Psoas muscle (tissue), 8 donors: ENCODE results near the gene SHANK1. TPM values are rescaled to one million over a fixed set of nuclear protein-coding genes. Genes with fewer than 3 reads are reported as not detected.

ENCODE experiments used
- ATAC-seq, 4 donors: fragments of 200-7000 bp; cut with Tn5 transposase; one replicate each; pipeline ENCODE4 v1.9.1; 2020; ENCODE audit warnings: moderate library complexity in 3 of 4, mild to moderate bottlenecking in 2 of 4
- DNase-seq, 2 donors: peaks; one replicate each; pipeline ENCODE4 v3.0.0-alpha.2; 2020
- H3K27ac ChIP-seq: fragments of 200-600 bp; one replicate; pipeline ENCODE4 v1.8.0; 2022
- H3K27me3 ChIP-seq, 3 donors: fragments of 200-600 bp in 1 of 3; one replicate each; pipeline versions ENCODE4 v1.6.1 to v1.8.0; 2013 to 2022; ENCODE audit warnings: low read length in 2 of 3, mild to moderate bottlenecking in 2 of 3, moderate library complexity in 1 of 3; ENCODE audit not compliant: insufficient read depth in 3 of 3
- H3K36me3 ChIP-seq, 2 donors: fragments of 200-600 bp in 1 of 2; one replicate each; pipeline versions ENCODE4 v1.6.1 to v1.8.0; 2013 to 2022; ENCODE audit warnings: low read depth in 1 of 2, mild to moderate bottlenecking in 1 of 2, moderate library complexity in 1 of 2; ENCODE audit not compliant: insufficient read depth in 1 of 2
- H3K4me1 ChIP-seq: fragments of 200-600 bp; one replicate; pipeline ENCODE4 v1.8.0; 2022
- H3K4me3 ChIP-seq: fragments of 200-600 bp; one replicate; pipeline ENCODE4 v1.8.0; 2022; ENCODE audit warnings: mild to moderate bottlenecking
- H3K9me3 ChIP-seq: fragments of 200-600 bp; one replicate; pipeline ENCODE4 v1.8.0; 2022
- WGBS, 3 donors: extraction: QIAGEN DNeasy Blood & Tissue Kit; methylation state at CpG; one replicate each; pipeline versions ENCODE4 v1.1.6 to v1.1.7; 2013; 5-methylcytosine and 5-hydroxymethylcytosine counted together
- intact Hi-C, 2 donors: fragments of 100-400 bp; cut with DNase I; formaldehyde crosslinking; loops; one replicate each; pipeline versions ENCODE4 v1.11.0 to v1.14.2; 2022
- polyA plus RNA-seq, 3 donors: library from polyadenylated mRNA; stranded (reverse); fragments of 200-250 nt; gene quantifications; one replicate each; pipeline ENCODE4 v1.2.3, GENCODE V29; 2013
- total RNA-seq, 4 donors: library from RNA; stranded (reverse); fragmentation: NEBNext Ultra II Directional in 2 of 4; extraction: Animal tissue kit (Norgen Biotek cat#: 25700) in 2 of 4; gene quantifications; one replicate each; pipeline versions ENCODE4 v1.2.1 to v1.2.4, GENCODE V29; 2021 to 2023
- TF ChIP-seq, protein P1 (sequence below): fragments of 200-600 bp; IDR thresholded peaks from one replicate; pipeline ENCODE4 v1.8.0; 2022; ENCODE audit warnings: antibody characterized with exemption
- donor health status: healthy with polysubstance abuse.
- donor health status: DM: no; HTN: no; CAD: no; lungs with moderate emphysema.
- donor health status: Bipolar disorder and iron deficiency.
- donor health status: healthy.
- donor health status: DM: yes; HTN: yes; CAD: no.
- donor health status: DM: no; HTN: no; CAD: no.
- donor health status: DM: no; HTN: no; CAD: no.
- donor health status: DM: yes; HTN: yes; CAD: no.

SHANK1 gene
- total and polyA plus RNA-seq, 7 donors, result 0.14 to 1.3 (median 0.39) TPM; not detected in 2

DNA sequence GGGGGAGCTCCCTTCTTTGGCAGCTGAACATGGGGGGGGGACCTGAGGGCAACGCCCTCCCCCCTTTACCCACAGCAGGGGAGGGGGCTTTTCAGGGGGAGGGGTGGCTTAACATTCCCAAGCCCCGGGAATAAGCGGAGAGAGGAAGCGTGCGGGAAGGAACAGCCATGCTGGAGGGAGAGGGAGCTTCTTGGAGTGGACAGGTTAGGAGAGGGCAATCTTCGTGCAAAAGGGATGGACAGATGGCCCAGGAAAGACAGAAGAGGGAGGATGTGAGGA, 59.6 kb downstream of the SHANK1 start:
- H3K4me3 ChIP-seq, result no peak overlapping the region
- TF ChIP-seq, protein P1, sequence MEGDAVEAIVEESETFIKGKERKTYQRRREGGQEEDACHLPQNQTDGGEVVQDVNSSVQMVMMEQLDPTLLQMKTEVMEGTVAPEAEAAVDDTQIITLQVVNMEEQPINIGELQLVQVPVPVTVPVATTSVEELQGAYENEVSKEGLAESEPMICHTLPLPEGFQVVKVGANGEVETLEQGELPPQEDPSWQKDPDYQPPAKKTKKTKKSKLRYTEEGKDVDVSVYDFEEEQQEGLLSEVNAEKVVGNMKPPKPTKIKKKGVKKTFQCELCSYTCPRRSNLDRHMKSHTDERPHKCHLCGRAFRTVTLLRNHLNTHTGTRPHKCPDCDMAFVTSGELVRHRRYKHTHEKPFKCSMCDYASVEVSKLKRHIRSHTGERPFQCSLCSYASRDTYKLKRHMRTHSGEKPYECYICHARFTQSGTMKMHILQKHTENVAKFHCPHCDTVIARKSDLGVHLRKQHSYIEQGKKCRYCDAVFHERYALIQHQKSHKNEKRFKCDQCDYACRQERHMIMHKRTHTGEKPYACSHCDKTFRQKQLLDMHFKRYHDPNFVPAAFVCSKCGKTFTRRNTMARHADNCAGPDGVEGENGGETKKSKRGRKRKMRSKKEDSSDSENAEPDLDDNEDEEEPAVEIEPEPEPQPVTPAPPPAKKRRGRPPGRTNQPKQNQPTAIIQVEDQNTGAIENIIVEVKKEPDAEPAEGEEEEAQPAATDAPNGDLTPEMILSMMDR, result no peak
- H3K27me3 ChIP-seq, result peaks cover 0 to 61% (median 21%) of the 10 kb centered on the region in 3 donors
- WGBS, 3 donors, result 7 to 17% (median 16%) methylated on average over 5 to 6 of the region's 6 CpGs
- no peak overlapping the region for H3K27ac ChIP-seq
- ATAC-seq (no peak), DNase-seq (no peak)
- no peaks in the 10 kb centered on the region for H3K36me3 ChIP-seq
- no peaks in the 10 kb centered on the region for H3K4me1 ChIP-seq
- intact Hi-C loops, result no loop called here
- no peaks in the 10 kb centered on the region for H3K9me3 ChIP-seq

DNA sequence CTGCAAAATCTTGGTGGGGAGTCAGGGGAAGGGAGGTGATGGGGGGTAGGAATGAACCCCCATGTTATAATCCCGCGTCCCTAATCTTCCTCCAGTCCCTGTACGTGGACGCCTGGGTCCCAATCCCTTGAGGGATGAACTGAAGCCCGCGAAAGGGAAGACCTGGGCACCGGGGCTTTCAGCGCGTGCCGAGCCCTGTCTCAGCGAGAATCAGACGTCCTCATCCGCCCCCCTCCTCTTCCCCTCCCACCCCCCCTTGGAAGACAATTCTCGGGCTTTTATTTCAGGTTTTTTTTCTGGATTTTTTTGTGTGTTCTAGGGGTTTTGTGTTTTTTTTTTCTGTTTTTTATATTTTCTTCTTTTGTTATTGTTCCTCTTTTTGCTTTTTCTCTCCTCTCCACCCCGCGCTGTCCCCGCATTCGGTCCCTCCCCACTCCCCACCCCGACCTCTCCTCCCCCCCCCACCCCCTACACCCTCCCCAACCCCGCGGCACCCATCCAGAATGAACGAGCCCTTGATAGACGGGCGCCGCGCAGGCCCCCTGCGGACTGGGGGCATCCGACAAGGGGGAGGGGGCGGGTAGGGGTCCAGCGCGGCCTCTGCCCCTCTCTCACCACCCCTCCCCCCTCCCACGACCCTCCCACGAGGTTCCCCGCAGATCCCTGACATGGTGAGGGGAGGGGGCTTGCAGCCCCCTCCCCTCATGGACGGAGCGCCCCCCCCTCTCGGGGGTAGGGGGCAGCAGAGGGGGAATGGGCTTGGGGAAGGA, 60.1 kb downstream of the SHANK1 start:
- Histone ChIP-seq H3K27me3 (peaks cover 0 to 61% (median 21%) of the 10 kb centered on the region in 3 donors), H3K4me1 (no peaks in the 10 kb centered on the region), H3K9me3 (no peaks in the 10 kb centered on the region), H3K36me3 (no peaks in the 10 kb centered on the region), H3K4me3 (no peak overlapping the region), H3K27ac (no peak overlapping the region)
- TF ChIP-seq, protein P1, result no peak
- 0 to 2% (median 1%) methylated on average over 19 to 37 of the region's 37 CpGs for WGBS, 3 donors
- intact Hi-C loops, result no loop called here
- no peak for DNase-seq
- no peak for ATAC-seq

DNA sequence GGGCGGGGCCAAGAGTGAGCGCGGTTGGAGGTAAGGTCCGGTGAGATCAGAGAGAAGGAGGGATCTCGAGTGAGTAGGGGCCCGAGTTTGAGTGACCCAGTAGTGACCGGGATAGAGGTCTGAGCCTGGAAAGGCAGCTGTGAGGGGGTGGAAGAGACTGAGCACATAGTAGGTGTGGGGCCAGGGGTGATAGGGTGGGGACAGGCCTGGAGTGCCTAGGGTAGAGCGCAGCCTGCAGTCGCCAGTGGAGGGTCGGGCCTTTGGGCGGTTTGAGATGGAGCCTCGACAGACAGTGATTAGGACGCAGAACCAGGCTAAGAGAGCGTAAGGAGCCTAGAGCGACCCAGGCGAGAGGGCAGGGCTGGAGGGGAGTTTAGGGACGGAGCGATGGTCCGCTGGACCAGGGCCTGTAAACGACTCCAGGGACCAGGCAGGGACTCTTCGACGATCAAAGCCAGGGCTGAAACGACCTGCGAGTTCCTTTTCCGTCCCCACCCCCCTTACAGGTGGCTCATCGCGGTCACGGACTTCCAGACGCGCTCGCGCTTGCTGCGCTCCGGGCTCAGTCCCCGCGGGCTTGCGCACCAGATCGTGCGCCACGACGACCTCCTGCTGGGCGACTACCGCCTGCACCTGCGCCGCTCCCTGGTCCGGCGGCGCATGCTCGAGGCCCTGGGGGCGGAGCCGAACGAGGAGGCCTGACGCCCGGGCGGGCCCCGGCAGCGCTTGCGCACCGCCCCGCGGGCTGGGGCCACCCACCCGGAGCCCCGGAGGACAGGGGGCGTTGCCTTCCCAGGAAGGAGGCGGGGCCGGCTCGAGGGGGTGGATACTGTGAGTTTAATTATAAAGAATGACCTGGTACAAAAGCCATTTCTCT, 60.9 kb downstream of the SHANK1 start:
- ATAC-seq (peak in 3 of 4 donors; percentile 34 to 64 (median 43)), DNase-seq (peak; percentile 49 to 60)
- H3K27ac ChIP-seq, result no peak overlapping the region
- H3K9me3 ChIP-seq, result no peaks in the 10 kb centered on the region
- WGBS, 3 donors, result 1 to 2% (median 1%) methylated on average over 58 to 67 of the region's 67 CpGs
- peaks cover 0 to 61% (median 21%) of the 10 kb centered on the region in 3 donors for H3K27me3 ChIP-seq
- H3K4me1 ChIP-seq, result no peaks in the 10 kb centered on the region
- intact Hi-C loops, result no loop called here
- H3K4me3 ChIP-seq, result peak overlapping the region; percentile 28
- H3K36me3 ChIP-seq, result no peaks in the 10 kb centered on the region
- TF ChIP-seq, protein P1, result no peak

DNA sequence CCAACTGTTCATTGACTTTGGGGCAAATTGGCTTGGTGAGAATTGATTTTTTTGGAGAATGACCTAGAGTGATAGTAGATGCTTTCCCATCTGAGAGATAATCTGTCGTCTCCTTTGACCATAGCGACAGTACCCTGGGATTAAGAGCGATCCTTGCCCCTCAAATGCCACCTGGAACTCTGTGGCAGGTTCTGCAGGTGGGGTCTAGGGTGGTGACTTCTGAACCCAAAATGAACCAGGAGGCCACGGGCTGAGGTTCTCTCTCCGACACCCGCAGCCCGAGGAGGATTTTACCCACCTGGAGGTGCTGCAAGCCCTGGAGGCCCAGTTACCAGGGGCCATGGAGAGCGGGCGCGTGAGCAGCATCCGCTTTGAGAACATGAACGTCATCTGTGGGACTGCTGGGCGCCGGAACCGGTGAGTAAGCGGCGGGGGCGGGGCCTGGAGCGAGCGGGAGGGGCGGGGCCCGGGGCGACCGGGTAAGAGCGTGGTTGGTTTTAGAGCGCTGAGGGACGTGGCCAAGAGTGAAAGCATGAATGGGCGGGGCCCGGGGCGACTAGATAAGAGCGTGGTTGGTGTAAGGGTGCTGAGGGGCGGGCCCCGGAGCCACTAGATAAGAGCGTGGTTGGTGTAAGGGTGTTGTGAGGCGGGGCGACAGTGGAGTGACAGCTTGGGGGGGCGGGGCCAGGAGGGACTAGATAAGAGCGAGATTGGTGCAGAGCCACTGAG, 61.7 kb downstream of the SHANK1 start:
- TF ChIP-seq, protein P1, result no peak
- H3K27me3 ChIP-seq, result peaks cover 0 to 56% (median 17%) of the 10 kb centered on the region in 3 donors
- no peak overlapping the region for H3K4me3 ChIP-seq
- WGBS, 3 donors, result 1 to 3% (median 1%) methylated on average over 38 of the region's 38 CpGs
- H3K9me3 ChIP-seq, result no peaks in the 10 kb centered on the region
- no peaks in the 10 kb centered on the region for H3K4me1 ChIP-seq
- intact Hi-C loops, result no loop called here
- DNase-seq (peak; percentile 82), ATAC-seq (peak; percentile 72 to 89 (median 80))
- no peaks in the 10 kb centered on the region for H3K36me3 ChIP-seq
- H3K27ac ChIP-seq, result no peak overlapping the region
